ENCODE measurements around the gene SLC29A2.

Gene SLC29A2

DNA sequence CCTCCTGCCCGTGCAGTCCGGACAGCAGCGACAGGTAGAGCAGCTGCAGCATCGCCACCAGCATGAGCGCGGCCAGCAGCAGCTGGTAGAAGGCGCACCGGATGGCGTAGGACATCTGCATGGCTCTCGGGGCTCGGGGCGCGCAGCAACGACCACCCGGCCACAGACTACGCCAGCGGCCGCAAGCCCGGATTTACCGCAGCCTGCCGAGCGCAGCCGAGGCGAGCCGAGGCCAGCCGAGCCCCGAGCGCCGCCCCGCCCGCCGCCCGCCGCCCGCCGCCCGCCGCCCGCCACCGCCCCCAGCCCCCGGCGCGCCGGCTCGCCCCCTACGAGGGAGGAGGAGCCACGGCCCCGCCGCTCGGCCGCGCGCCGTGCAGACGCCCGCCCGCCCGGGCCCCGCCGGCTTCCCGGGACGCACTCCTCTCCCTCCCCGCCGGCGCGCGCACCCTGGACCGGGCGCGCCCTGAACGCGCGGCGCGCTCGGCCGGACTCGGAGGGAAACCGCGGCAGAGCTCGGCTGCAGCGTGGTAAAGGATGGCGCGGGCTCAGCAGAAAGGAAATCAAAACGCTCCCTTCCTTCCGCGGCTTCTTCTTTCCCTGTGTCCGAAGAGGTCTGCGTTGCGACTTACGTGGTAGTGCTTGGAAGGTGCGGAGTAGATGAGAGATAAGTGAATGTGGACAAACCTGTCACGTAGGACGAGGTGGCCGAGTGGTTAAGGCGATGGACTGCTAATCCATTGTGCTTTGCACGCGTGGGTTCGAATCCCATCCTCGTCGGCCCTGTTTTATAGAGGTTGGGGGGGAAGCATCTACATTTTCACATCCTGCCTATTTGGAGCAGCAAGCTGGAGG is 23.9 kb downstream of the SLC29A2 start, which contains the start of gene B4GAT1:
Gene B4GAT1 (minus strand): TSS at position 205 of the 852 bp plus-strand sequence. CDS start 84 bp downstream, at position 121.
- DNase-seq (ENCODE audit: low spot score): peak; percentile 81

DNA sequence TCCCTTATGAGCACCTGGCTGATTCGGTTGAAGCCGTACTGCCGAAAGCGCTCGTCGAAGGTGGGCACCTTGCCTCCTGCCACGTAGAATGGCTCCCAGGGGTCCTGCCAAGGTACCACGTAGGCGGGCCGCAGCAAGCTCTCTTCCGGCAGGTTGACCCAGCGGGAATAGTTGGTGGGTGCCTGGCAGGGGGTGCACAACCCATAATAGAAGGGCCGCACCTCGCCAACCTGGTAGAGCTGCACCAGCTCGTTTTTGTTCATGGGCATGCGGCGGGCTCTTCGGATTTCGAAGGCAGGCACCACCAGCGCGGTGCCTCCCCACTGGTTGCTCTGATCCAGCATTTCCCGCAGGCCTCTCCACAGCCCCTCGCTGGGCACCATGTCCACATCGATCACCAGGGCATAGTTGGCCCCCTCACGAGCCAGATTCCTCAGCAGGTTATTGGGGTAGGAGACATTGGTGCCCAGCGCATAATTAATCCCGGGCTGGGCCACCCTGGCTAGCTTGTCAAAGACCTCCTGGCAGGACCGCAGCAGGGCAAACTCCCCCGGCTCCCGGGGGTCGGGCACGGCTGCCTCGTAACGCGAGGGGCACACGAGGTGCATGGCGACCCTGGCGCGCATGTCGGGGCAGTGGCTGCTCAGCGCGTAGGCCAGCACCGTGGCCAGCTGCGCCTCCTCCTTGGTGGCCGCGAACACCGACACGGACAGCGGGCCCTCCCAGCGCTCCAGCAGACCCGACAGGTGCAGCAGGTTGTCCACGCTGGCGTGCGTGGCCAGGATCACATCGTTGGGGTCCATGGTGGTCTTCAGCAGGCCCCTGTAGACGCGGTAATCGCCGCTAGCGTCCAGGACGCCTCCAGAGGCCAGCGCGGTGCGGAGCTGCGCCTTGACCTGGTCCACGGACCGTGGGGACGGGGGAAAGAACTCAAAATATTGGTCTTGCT is 24.8 kb downstream of the SLC29A2 start:
- DNase-seq (ENCODE audit: low spot score): no peak

DNA sequence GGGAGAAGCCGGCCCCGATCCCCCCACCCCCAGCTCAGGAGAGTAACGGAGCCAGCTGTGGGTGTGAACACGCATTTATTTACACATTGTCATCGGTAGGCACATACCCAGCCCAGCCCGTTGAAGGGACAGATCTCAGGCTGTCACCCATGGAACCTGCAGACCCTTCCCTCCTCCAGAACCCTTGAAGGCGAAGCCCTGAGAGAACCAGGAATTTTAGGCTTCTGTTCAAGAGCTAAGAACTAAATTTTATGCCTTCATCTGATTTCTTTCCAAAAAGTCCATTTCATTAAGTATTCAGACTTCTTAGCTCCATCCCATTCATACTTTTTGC is 26.3 kb downstream of the SLC29A2 start:
- DNase-seq (ENCODE audit: low spot score): no peak

DNA sequence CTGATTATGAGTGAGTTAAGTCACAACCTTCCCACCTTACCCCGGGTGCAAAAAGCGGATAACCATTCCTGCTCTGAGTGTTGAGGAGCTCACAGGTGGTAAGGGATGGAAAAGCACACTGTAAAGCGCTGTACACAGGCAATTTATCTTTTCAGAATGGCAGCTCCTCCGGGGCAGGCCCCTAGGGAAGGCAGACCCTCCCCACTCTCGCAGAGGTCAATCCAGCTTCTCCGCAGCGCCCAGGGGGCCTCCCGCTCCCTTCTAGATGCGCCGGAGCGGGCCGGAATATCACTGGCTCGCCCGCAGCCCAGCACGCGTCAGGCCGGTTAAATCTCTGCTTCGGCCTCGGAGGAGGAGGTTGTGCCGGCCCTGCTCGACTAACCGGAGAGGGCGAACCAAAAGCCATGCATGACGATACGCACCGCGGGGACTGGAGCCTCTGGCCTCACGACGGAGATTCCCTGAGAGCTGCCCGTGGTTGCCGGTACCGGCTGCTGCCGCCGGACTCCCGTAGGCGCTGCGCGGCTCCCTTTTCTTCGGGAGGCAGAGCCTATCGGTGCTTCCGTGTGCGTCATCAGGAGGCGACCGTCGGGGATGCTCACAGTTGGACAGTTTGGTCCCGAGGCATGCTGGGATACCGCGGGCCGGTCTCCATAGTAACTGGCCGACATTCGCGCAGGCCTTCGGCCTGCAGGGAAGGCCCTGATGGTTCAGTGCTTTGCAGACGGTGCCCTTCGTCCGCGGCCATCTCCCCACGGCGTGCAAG is 26.8 kb downstream of the SLC29A2 start, which contains the start of gene BRMS1:
Gene BRMS1 (minus strand): TSS at position 555 of the 766 bp plus-strand sequence. CDS start 2,870 bp downstream, outside the sequence.
- peak; percentile 95 for DNase-seq (ENCODE audit: low spot score)

DNA sequence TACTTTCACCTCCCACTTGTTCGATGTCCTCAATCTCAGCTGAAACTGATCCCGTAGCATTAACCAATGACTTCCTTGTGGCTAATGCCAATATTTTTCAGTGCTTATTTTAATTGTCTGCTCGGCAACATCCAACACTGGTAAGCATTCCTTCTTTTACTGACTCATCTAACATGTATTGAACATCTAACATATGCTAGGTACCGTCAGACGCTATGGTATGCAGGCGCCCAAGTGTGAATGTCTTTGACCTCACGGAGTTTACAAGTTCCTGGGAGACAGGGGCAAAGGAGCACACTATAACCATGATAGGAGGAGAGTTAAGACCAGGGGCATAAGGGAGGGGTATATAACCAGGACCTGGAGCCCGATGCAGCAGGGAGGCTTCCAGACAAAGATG is 28.4 kb downstream of the SLC29A2 start:
- no peak for DNase-seq (ENCODE audit: low spot score)

DNA sequence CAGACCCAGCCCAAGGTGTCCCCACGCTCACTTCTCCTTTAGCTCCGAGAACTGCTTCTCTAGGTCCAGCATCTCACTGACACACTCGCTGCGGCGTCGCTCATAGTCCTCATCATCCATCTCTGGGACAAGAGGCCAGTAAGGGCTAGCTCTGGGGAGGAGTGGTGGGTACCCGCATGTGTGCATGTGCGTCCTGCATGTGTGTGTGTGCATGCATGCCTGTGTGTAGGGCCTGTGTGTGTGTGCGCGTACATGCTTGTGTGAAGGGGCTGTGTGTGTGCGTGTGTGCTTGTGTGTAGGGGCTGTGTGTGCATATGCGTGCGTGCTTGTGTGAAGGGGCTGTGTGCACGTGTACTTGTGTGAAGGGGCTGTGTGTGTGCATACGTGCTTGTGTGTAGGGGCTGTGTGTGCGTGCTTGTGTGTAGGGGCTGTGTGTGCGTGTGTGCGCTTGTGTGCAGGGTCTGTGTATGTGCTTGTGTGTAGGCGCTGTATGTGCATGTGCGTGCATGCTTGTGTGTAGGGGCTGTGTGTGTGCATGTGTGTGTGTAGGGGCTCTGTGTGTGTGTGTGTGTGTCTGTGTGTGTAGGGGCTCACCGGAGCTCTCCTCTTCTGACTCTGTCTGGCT is 29.9 kb downstream of the SLC29A2 start:
- DNase-seq (ENCODE audit: low spot score): no peak

DNA sequence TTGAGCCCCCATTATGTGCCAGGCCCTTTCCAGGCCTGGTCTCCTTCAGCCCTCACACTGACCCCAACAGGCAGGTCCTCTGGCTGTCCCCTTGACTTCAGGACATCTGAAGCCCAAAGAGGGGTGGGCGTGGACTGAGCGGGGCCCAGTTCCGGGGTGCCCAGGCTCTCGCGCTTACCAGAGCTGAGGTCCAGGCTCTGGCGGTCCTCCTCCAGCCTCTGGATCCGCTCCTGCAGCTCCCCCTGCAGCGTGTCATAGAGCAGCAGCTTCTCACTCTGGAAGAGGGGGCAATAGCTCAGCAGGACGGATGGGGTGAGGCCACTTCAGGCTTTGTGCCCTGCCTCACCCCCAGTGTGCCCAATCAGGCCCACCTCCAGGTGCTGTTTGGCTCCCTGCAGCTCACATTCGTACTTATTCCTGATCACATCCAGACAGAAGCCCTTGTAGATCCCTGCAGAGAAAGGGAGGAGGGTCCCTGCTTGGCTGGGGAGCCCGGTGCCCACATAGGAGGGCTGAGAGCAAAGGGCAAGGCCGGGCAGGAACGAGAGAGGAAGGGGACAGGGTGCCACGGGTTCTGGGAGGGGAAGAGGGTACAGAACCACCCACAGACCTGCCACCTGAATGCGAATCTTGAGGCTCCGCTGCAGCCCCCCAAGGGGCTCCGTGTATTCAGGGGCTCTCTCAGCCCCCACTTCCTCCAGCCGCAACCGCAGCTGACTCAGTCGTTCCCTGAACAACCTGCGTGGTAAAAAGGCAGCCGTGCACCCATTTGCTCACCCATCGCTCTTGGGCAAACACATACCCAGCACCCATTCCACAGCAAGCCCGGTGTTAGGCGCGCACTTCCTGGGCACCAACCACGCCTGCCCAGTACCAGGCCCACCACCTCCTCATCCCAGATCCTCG is 30.7 kb downstream of the SLC29A2 start:
- no peak for DNase-seq (ENCODE audit: low spot score)

DNA sequence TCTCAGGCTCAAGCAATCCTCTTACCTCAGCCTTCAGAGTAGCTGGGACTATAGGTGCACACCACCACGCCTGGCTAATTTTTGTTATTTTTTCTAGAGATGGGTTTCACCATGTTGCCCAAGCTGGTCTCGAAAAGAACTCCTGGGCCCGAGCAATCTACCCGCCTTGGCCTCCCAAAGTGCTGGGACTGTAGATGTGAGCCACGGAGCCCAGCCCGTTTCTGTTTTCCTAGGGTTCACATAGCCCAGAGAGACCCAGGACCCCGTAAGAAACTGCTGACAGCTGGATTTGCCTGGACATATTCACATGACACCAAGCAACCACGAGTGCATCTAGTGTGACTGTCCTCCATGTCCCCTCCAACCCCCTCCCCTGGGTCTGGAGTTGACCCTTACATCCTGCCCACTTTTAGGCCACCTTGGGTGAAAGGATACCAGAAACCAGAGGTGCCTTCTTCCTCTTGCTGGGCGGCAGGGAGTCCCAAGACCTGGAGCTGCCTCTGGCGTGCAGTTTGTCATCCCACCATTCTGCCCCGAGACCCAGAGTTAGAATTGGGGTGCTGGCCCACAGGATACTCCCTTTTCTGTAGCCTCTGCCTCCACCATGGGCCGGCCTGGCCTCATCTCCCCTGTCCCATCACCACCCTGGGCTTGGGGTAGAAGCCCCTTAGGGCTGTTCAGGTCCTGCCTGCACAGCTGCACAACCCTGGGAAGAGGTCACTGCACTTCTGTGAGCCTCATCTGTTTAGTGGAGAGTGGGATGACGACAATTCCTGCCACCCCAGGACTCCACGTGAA is 31.7 kb downstream of the SLC29A2 start:
- DNase-seq (ENCODE audit: low spot score): no peak

DNA sequence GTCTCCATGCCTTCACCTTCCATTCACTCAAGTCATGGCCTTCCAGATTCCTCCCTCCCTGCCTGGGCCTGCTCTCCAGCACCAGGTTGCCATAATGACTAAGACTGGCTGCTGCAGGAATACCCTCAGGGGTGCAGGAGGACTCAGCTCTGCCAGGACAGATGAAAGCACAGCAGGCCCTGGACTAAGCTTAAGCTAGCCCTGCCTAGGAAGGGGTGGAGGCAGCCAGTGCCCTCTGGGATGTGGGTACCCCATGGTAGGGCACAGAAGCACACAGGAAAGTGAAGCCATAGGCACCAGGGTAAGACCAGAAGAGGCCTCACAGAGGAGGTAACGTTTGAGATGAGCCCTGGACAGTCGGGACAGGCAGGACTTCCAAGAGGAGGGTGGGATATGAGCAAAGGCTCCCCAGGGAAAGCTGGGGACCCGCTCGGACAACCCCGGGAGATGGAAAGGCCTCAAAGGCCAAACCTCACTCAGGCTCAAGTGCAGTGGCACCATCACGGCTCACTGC is 32.3 kb downstream of the SLC29A2 start:
- DNase-seq (ENCODE audit: low spot score): no peak

DNA sequence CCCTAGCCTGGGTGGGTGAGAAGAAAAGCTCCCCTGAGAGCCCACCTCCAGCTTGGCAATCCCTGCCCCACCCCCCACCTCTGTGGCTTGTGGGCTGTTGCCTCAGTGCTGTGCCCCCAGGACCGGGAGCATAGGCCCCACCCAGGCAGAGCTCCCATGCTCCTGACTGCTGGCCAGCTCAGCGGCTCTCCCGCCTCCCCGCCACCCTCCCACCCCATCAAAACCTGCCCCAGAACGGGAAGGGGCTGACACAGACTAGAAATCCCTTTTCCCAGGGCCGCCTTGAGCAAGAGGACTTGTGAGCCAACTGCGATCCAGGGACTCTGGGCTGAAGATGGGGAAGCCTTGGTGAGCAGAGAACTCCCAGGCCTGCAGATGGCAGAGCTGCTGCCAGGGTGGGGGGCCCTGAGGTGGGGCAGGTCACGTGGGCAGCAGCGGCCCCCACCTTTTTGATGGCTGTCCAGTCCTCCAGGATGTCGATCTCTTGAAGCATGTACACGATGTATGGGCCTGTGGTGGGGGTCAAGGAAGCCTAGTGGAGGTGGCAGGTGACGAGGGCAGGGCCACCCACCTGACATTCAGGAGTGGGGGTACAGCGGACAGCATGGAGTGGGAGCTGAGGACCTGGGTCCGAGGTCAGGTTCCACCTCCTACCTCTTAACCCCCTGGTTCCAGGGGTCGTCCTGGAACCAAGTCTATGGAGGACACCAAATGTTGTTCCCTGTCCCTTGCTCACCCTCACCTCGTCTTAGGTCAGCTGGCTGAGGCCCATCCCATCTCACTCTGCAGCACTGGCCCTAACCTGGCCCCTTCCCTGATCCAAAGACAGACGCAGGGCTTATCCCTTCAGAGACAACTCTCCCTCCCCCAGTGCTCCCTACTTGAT is 33.0 kb downstream of the SLC29A2 start:
- DNase-seq (ENCODE audit: low spot score): no peak

DNA sequence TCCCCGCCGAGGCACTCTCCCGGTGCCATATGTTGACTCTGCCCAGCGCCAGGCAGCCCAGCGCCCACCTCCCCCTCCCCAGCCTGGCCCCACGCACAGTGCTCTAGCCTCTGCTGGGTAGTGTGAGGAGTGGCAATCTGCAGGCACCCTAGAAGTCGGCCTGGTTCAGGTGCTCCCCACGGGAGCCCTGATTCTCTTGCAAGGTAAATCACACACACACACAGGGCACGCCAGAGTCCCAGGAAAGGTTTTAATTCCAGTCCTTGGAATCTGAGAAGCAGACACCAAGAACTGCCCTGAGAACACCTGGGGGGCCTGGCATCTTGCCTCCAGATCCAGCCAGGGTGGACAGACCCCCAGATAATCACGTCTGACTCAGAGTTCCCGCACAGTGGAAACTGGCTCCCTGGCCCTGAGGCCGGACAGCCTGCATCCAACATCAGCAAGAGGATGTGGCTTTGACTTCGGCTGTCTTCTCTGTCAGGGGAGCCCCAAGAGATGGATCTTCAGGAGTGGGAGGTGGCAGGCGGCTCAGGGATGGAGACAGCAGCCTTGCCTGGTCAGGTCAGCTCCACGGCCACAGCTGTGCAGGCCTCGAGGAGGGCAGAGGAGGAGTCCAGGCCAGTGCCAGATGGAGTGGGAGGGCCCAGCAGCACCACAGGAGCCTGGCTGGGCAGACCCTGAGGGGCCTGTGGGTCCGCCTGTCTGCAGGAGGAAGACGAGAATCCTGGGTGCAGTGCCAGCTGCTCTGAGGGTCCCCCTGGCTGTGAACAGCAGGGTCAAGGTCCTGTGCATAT is 34.3 kb downstream of the SLC29A2 start:
- DNase-seq (ENCODE audit: low spot score): no peak

DNA sequence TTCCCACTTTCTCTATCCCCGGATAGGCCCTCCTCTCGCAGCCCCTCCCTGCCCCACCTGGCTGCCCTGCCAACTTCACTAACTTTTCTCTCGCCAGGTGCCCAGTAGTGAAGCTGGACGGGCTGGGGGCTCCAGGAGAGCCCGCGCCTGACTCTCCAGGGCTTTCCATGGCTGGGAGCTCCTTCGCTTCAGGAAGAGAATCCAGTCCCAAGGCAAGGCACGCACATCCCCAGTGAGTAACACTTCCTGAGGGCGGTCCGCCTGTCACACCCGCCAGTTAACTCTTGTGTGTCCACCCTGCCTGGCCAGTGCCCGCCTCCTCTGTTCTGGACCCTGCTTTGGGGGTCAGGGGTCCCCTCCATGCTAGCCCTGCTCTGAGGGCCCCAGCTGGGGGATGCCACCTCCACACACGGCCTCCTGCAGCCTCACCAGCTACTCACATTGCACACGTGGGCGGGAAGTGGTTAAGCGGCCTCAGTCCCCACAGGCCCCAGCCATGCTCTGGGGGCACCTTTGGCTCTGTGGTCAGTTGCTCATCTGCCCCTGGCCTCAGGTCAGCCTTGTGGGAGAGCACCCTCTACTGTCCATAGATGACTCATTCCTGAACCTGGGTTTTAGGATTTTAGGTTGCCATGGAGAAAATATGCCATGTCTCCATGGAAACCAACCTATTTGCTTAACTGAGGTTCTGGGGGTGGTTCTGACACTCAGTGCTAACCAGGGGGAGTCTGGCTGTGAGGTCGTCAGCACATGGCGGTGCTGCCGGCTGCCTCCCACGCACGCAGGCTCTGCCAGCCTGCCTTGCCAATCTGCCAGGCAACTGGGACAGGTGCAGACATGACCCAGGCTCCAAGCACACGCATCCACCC is 35.1 kb downstream of the SLC29A2 start, which contains the start of gene RIN1:
Gene RIN1 (minus strand): TSS at position 201 of the 869 bp plus-strand sequence. CDS start 32 bp downstream, at position 169.
- DNase-seq (ENCODE audit: low spot score): no peak

DNA sequence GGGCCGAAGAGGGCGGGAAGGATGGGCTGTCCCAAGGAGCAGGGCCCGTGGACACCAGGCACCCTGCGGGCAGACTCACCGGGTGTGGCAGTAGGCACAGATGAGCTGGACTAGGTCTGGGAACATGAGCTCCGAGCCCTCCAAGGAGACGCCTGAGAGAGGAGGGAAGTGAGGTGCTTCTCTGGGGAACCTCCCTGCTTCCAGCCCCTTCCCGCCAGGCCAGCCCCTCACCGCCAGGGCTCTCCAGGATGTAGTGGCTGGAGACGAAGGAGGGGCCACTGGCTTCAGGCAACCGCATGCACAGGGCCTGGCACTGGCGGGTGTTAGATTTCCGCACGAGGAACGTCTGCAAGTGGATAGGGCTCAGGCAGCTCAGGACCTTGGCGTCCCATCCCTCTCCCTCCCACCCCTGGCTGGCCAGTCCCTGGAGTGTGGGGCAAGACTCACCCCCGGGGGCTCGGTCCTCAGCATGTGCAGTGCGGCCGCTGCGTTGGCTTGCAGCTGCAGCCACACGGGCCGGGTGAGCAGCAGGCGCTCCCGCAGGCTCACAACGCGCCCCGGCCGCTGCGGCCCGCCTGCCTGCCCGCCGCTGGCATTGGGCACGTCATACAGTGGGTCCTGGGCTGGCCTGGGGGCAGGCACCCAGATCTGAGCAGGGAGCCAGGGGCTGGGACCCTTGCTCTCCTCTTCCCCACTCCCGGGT is 35.9 kb downstream of the SLC29A2 start:
- no peak for DNase-seq (ENCODE audit: low spot score)

DNA sequence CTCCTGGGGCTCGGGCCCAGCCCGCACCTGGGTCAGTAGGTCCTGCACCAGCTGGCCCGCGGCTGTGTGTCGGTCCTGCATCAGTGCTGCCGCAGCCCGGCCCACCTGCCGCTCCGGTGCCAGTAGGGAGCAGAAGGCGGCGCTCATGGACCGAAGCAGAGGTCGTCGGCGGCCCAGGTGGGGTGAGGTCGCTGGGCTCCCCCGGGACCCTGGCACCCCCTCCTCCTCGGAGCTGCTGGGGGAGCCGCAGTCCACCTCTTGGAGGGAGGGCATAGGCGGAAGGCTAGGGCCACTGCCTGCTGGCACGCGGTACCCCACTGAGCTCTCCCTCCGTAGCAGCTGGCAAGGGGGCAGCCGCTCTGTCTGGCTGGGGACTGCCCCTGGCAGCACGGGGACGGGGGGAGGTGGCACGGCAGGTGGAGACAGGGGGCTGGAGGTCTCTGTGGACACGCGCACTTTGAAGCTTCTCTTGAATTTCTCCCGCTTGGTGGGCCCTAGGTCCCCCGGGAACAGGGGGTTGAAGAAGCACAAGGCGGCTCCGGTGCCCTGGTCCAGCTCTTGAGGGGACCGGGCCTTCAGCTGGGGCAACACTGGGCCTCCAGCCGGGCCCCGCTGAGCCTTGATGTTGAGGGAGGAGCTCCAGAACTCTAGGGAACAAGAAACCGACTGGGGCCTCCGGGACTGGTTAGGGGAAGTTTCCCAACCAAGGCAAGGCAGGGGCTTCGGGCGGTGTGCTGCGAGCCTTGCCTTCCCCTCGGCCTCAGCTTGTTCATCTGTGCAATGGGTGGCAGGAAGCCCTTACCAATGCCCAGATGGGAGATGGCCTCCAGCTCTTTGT is 36.7 kb downstream of the SLC29A2 start:
- no peak for DNase-seq (ENCODE audit: low spot score)
